Measurements from ENCODE around the gene NAPG.

DNA sequence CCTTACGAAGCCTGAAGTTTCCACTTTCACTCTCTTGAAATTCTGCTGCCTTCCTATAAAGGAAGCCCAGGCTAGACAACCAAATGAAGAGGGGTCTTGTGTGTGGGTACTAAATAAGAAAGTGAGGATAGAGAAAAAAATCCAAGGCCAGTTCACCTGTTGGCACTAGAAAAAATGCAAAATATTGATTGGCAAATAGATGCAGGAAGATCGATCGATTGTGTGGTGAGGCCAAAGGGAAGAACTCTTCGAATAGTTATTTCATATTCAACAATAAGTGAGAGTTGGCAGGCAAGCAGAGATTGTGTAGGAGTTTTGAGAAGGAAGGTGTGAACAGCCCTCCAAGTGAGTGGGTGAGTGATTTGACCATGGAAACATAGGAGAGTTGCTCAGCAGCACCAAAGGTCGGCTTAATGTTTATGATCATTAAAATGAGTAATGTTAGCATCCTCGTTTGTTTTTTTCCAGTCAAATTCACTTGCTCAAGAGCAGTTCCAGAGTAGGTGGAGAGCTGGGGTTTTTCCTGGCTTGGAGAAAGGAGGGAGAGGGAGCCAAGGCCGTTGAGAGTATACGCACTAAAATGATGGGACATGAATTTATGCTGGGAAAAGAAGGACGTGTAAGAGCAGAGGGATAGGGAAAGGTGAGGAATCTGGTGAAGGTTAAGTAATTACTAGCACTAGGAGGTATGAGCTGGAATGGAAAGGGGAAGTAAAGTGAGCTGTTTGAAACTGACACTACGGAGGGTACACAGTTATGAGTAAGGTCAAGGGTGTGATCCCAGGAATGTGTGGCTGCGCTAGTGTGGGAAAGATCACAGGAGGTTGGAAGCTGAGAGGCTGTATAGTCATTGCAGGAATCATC lies 1.1 kb upstream of the NAPG start:
- TF ChIP-seq, protein P1, sequence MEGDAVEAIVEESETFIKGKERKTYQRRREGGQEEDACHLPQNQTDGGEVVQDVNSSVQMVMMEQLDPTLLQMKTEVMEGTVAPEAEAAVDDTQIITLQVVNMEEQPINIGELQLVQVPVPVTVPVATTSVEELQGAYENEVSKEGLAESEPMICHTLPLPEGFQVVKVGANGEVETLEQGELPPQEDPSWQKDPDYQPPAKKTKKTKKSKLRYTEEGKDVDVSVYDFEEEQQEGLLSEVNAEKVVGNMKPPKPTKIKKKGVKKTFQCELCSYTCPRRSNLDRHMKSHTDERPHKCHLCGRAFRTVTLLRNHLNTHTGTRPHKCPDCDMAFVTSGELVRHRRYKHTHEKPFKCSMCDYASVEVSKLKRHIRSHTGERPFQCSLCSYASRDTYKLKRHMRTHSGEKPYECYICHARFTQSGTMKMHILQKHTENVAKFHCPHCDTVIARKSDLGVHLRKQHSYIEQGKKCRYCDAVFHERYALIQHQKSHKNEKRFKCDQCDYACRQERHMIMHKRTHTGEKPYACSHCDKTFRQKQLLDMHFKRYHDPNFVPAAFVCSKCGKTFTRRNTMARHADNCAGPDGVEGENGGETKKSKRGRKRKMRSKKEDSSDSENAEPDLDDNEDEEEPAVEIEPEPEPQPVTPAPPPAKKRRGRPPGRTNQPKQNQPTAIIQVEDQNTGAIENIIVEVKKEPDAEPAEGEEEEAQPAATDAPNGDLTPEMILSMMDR (IDR thresholded peaks at IDR 0.05; ENCODE audit: poor library complexity) = no peak
- no peak for TF ChIP-seq EZH2phosphoT487 (IDR thresholded peaks at IDR 0.05; ENCODE audit: low read depth, severe bottlenecking, unreplicated experiment)
- TF ChIP-seq EZH2 (IDR thresholded peaks at IDR 0.05; ENCODE audit: borderline replicate concordance) = no peak
